HG02759 (cell line): ENCODE results near the gene NPTX1.

ENCODE experiments used
- ATAC-seq: cut with Tn5 transposase; IDR thresholded peaks from one replicate; pipeline ENCODE4 v1.9.1; 2021; ENCODE audit warnings: mild to moderate bottlenecking, moderate library complexity; ENCODE audit not compliant: unreplicated experiment

NPTX1 gene

GRCh38 chr17:80479246-80479566, 2.8 kb upstream of the NPTX1 start:
- ATAC-seq: no peak

DNA sequence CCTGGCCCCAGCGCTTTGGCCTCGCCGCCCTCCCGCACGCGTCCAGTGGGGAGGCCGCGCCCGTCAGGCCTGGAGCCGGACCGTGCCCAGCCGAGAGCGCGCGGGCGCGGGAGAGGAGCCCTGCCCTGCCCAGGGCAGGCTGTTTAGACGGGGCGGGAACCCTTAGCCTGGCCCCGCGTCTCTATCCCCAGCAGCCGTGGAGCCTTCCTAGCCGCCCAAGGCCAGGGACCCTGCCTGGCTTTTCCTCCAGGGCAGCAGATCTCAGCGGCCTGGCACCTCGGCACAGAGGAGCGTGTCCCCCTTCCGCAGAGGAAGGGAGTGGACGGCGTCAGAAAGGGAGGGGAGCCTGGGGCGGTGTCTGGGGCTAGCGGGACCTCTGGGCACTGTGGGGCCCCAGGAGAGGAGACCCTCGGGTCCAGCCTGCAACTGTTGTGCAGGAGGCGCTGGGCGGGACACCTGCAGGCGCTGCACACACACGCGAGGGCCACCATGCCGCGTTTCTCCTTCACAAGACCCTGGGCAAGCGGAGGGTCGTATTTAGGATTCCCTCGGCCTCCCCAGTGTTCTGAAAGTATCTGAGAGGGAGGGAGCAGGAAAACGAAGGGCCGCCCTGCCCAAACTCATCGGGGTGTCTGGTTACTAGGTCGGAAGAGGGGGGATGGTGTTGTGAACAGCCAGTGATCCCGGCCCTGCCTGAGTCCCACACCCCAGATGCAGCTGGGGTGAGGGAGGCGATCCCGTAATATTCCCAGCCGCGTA, 2.3 kb upstream of the NPTX1 start:
- ATAC-seq: no peak

GRCh38 chr17:80477647-80478478, 1.5 kb upstream of the NPTX1 start:
- no peak for ATAC-seq

DNA sequence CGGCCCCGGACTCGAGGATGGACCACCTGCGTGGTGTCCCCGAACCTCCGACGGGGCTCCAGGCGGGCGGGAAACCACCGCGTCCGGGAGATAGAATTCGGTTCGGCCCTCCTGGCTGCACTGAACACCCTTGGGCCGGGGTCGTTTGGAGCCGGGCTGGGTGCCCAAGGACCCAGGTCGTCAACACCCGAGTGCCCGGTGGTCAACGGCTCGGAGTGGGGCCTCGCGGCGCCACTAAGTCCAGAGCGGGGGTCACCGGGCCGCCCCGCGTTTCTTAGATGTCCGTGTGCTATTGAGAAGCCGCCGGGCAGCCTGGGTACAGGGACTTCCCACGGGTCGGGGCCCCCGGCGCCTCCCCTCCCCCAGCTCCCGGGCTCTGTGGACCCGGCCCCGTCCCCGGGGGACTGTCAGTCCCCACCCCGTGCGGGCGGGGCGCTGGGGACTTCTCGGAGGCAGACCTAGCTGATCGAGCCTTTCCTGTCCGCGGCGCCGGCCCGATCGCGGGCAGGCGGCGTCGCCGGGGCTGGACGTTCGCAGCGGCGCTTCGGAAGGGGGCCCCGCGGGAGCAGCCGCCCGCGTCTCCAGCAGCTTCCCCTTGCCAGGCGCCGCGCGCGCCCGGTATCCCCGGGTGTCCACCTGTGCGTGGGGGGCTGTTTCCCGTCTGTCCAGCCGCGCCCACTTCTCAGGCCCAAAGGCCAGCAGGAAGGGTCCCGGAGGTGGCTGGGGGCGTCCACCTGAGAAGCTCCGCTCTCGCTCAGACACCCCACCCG, 655 bp upstream of the NPTX1 start:
- no peak for ATAC-seq

GRCh38 chr17:80474961-80475909, 1.2 kb downstream of the NPTX1 start:
- ATAC-seq: no peak

- no peak for ATAC-seq
Measured at GRCh38 chr17:80474231-80474960, 2.0 kb downstream of the NPTX1 start.

DNA sequence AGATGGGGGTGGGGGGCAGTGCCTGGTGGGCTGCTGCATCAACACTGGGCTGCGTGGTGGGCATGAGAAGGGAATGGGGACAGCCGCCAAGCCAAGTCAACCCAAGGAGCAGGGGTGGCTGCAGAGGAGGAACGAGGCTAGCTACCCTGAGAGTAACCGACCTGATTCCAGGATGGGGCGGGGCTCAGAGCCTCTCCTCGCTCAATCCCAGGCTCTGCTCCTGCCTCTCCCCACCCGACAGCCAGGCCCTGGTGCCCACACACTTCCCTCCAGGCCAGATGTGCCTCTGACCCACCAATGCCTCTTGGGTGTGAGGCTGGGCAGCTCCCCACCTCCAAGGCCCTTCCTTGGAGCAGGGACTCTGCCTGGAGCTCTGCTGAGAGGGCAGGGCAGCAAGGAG, 2.7 kb downstream of the NPTX1 start:
- ATAC-seq: no peak

- no peak for ATAC-seq
Measured at GRCh38 chr17:80472996-80473395, 3.4 kb downstream of the NPTX1 start.

GRCh38 chr17:80471922-80472321, 4.5 kb downstream of the NPTX1 start:
- ATAC-seq: no peak

- no peak for ATAC-seq
Measured at GRCh38 chr17:80470603-80471002, 5.8 kb downstream of the NPTX1 start.

GRCh38 chr17:80469667-80470066, 6.7 kb downstream of the NPTX1 start:
- no peak for ATAC-seq

DNA sequence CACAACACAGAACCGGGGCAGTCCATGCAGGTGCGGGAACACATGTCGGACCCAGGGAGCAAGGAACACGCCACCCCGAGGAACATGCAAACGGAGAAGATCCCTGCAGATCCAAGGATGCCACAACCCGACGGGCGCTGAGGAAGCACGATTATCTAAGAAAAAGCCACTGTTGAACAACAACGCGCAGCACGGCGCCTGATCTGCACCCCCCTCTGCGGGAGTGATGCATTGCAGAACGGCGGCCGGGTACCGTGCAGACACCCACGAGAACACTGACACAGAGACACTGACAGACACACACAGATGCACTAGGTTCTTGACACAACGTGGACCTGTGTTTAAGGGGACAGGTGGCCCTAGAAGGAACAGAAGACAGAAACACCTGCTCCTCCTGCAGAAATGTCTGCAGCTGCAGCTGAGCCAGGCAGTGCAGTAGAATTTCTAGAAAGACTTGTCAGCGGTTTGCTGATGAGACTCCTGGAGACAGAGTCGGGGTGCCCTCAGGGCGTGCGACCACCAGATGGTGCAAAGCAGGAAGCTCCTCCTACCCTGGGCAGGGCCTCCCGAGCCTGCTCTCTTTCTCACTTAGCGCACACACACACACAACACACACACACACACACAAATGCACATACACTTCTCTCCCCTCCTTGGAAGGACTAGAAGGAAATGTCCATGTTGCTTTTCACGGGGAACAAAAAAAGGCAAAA, 7.5 kb downstream of the NPTX1 start:
- ATAC-seq: no peak

DNA sequence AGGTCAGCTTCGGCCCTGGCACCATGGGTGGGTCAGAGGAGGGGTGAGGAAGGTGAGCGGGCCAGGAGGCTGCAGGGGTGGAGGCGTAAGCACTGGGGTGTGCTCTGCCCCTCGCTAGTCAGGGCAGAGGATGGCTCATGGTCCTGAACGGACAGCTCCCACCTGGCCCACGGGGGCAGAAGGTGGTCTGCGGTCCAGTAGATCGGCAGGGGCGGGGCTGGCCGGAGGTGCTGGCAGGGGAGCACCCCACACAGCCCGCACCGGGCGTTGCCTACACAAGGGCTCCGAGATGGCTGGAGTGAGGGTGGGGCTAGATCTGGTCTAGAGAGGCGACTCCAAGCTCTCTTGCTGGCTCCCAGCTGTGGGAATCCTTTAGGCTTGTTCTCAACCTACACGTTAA, 8.2 kb downstream of the NPTX1 start:
- no peak for ATAC-seq

DNA sequence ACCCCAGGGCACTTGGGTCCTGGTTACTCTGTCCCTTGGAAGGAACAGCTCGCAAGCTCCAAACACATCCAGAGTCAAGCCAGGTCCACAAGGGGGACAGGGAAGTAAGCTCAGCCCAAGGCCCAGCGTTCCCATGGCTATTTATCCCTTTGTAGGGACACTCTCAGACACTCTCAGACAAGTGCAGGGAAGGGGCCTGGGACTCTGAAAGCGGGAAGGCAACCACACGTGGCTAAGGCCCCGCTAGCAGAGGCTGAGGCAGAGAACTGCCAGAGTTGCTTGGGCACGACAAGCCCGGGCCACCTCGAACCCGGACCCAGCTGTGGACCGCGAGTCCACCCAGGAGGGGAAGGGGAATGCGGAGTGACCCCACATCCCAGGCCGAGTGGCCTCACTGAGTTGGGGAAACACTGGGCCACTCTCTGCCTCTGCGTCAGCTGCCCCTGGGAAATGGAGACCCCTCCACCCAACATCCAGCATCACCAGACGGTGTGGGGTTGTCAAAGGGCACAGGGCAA, 10.2 kb downstream of the NPTX1 start:
- ATAC-seq: no peak

DNA sequence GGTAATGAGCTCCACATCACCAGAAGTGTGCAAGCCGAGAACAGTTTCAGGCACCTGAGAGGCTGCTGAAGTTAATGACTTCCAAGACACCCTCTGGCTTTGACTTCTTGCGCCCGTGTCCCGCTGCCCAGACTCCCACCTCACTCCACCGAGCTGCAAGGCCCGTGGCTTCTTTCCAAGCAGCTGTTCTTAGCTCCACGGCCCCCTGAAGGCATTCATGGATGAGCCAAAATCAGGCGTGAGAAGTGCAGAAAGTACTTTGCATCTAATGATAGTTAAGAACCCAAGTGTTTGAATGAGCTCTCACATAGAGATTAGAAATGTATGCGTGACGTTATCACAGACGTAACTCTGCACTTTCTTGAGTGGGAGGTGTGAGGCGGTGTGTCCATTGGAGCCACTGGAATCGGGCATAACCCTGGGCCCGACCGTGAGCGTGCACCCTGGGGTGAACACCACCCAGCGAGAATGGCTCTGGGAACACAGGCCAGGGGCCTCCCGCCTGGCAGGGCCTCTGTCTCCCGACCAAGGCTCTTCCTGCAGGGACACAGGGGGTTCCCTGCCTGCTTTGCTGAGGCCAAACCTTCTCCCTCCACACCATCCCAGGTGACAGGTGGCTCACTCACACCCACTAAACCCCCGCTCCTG, 11.0 kb downstream of the NPTX1 start:
- ATAC-seq: no peak

- no peak for ATAC-seq
Measured at GRCh38 chr17:80464486-80464885, 11.9 kb downstream of the NPTX1 start.

GRCh38 chr17:80463784-80464400, 12.5 kb downstream of the NPTX1 start:
- ATAC-seq: no peak

DNA sequence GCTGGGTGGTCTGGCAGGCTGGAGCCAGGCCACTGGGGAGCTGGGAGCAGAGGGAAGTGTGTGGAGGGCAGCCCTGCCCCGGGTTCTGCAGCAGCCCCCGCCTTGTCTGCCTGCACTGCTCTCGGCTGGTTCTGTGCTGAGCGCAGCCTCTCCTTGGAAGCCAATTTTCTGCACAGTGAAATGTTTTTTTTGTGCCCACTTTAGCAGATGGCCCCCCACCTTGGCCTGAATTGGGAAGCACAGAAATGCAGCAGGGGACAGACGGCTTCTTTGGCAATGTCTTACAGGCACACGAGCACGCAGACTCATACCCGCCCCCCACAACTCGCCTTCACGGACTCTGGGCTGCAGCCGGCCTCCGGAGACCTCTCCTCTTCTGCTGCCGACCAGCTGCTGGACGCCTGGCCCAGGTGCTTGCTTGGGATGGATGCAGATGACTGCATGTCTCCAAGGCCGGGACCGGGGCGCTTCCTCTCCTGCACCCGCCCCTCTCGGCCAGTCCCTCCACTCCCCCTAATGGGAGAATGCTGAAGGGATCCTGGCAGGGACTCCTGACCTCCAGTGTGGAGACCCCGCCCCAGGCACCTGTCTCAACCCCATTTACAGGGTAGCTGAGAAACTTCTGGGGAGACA, 14.8 kb downstream of the NPTX1 start:
- no peak for ATAC-seq
